Measurements from ENCODE around the gene GPR162. TPM values are rescaled to one million over a fixed set of nuclear protein-coding genes. Genes with fewer than 3 reads are reported as not detected.

GPR162 gene
- total and polyA plus RNA-seq, 2 of the 4 experiments (the other 2 are of a cell fraction), result 2.9 to 6.0 TPM

DNA sequence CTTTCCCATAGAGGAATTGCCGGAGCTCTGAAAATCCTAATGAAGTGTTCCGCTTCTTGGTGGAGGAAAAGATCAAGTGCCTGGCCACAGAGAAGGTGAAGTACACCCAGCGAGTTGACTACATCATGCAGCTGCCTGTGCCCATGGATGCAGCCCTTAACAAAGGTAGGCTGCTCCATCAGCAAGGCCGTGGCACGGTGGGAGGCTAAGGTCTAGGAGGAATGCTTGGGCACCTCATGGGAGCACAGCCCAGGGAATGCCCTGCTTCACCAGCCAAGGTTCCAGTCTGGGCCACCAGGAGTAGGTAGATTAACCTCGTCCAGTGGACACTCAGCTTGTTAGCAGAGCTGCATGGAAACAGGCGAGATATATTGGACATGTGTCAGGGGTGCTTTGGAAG lies 39.3 kb downstream of the GPR162 start:
- Histone ChIP-seq H3K79me1 (ENCODE audit: low read depth in 1 of 2, low read length in 2 of 2) (peaks cover 0 to 18% of the 10 kb centered on the region in 2 experiments; a peak in 3 of 4 replicates), H4K20me1 (ENCODE audit: insufficient read depth, low read length) (no peaks in the 10 kb centered on the region), H2BK15ac (ENCODE audit: low read depth, low read length) (no peak overlapping the region), H2AFZ (replicated peaks; ENCODE audit: low read length, poor library complexity) (no peak overlapping the region), H3K23ac (ENCODE audit: low read depth, low read length) (no peak overlapping the region), H4K91ac (ENCODE audit: insufficient read depth, low read depth, low read length) (no peak overlapping the region), H2AK9ac (replicated peaks; ENCODE audit: low read depth, low read length, poor library complexity) (no peak overlapping the region), H2BK20ac (ENCODE audit: low read depth, low read length) (no peak overlapping the region), H3K9me1 (ENCODE audit: insufficient read depth, low read length) (0 out of 2 replicates have a peak, but pooled peaks cover 3% of the 10 kb centered on the region), H3K27ac (ENCODE audit: insufficient read depth, low read length) (no peak overlapping the region), H3K9me3 (ENCODE audit: control insufficient read depth, insufficient read depth, low read length) (no peaks in the 10 kb centered on the region), H3K36me3 (ENCODE audit: control insufficient read depth, insufficient read depth, low read length) (peaks cover 81% of the 10 kb centered on the region), H3K14ac (replicated peaks; ENCODE audit: low read depth, low read length) (no peak overlapping the region), H3K4me2 (ENCODE audit: low read depth, low read length) (no peak overlapping the region), H3K27me3 (ENCODE audit: control insufficient read depth, insufficient read depth, low read length) (no peaks in the 10 kb centered on the region), H2AK5ac (ENCODE audit: low read depth, low read length) (no peak overlapping the region), H3K4me3 (ENCODE audit: insufficient read depth, low read depth, low read length) (no peak overlapping the region), H3K4ac (ENCODE audit: low read depth, low read length) (no peak overlapping the region), H4K5ac (ENCODE audit: low read depth, low read length) (no peak overlapping the region), H3K56ac (ENCODE audit: extremely low read depth, insufficient read depth, low read length) (no peak overlapping the region), H2BK5ac (ENCODE audit: low read depth, low read length, poor library complexity, severe bottlenecking) (no peak overlapping the region), H3K18ac (ENCODE audit: low read depth, low read length) (no peak overlapping the region), H3K9ac (ENCODE audit: low read depth, low read length) (no peak overlapping the region), H4K8ac (ENCODE audit: low read depth in 2 of 2, low read length in 2 of 2) (no peak overlapping the region), H3K4me1 (ENCODE audit: control insufficient read depth, insufficient read depth, low read length) (no peaks in the 10 kb centered on the region), H2BK120ac (ENCODE audit: low read depth, low read length) (no peak overlapping the region)
- DNase-seq (no peak), ATAC-seq (ENCODE audit: low read depth) (no peak)
- in situ Hi-C loops (cut with MboI; ENCODE audit: low sequenced_read_pairs), result no loop called here
- dilution Hi-C loops (cut with HindIII; ENCODE audit: low sequenced_read_pairs, unreplicated experiment), result no loop called here
- BruUV-seq (replicated peaks), result no TSS peak
- no peak for TF ChIP-seq CHD1 (IDR thresholded peaks at IDR 0.05; ENCODE audit: low read depth, low read length)
- no peak for TF ChIP-seq FOS (IDR thresholded peaks at IDR 0.05; ENCODE audit: low read depth, low read length)
- 98% methylated on average over 5 of the region's 7 CpGs; no CpG with 5 or more reads in 1 of the 2 experiments for WGBS, 2 experiments (ENCODE audit: extremely low coverage in 2 of 2, insufficient read length in 1 of 2)
- ChIA-PET CTCF (no interaction called here), POLR2A (ENCODE audit: unreplicated experiment) (no interaction called here)
- intact Hi-C loops (cut with micrococcal nuclease), result no loop called here

All from IMR-90 (cell line).